ENCODE measurements around the gene CINP.
"Not testable (repeated sequence)": the region's sequence is repeated elsewhere in the genome, so short reads cannot be mapped to it uniquely, and the experiment has no call there.

The CINP gene

DNA sequence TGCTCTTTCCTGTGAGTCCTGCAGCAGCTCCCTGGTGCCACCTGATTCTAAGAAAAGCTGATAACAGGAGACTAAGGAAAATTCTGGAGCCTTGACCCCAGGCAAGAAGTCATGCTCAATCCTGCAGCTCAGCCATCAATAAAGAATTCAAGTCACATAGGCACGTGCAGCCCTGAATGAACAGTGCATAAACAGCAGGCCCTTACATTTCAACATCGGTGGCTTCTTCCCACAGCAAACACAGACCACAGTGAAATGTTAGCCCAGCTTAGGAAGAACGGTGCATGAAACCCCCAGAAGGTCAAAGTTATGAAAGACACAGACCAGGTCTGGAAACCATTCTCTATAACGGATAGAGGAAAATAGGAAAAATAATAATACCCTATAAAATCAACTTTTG is 10.5 kb downstream of the CINP start:
- DNase-seq, result no peak

DNA sequence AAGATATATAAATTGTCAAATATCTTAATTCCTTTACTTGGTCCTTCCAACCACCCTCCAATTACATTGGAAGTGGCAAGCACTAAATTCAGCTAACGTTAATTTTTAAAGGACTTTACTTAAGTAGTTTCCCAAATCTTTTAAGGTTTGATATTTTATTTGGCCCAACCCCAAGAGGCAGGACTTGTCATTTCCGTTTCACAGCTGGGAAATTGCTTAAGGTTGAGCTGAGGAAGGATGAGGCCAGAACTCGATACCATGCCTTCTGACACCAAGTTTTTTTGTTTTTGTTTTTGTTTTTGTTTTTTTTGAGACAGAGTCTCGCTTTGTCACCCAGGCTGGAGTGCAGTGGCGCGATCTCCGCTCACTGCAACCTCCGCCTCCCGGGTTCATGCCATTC is 11.1 kb downstream of the CINP start:
- DNase-seq, result not testable (repeated sequence)

DNA sequence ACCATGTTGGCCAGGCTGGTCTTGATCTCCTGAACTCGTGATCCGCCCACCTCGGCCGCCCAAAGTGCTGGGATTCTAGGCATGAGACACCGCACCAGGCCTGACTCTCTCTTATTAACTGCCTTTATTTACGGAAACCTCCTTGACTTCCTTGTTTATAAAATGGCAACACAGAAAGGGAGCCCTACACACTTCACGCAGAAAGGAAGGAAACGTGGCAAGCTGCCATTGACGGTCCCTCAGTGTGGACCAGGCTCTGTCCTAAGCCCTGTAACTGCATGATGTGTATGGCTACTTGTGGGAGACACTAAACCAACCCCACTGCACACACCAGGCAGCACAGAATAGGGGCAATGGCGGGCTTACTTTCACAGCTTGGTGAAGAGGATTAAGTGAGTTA is 11.7 kb downstream of the CINP start:
- no peak for DNase-seq

DNA sequence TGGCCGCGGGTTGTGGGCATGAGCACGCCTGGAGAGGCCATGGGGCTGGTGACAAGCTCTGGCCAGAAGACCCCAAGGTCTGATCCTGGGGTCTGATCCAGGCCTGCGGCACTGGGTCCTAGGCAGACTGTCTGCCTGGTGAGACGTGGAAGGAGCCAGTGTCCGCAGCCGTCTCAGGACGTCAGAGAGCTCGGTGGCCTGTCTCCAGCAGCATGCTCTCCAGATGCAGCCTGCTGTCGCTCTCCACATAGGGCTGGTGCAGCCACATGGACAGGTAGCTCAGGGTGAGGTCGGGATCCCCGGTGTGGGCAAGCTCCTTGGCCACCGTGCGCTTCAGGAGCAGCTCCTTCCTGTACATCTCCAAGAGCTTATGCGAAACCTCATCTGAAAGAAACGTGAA is 14.3 kb downstream of the CINP start:
- no peak for DNase-seq

DNA sequence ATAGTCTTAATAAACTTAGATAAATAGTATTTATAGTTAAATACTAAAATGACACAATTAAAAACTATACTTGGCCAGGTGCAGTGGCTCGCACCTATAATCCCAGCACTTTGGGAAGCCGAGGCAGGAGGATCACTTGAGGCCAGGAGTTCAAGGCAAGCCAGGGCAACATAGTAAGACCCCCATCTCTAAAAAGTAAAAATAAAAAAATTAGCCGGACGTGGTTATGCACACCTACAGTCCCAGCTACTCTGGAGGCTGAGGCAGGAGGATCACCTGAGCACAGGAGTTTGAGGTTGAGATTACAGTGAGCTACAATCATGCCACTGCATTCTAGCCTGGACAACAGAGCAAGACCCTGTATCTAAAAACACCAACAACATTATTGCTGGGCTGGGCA is 16.0 kb downstream of the CINP start:
- no peak for DNase-seq

DNA sequence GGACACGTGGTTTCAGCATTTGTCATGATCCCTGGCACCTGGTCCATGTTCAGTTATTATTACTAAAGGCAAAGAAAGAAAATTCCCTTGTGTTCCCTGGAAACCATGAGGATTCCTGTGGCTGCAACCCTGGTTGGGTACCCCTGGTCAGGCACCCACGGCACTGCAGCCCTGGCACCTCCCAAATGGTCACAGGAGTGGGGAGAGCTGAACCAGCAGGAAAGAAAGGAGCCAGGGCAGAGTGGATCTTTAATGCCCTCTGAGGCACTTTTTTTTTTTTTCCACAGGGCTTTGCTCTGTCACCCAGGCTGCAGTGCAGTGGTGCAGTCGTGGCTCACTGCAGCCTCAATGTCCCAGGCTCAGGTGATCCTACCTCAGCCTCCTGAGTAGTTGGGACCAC is 17.5 kb downstream of the CINP start:
- no peak for DNase-seq

DNA sequence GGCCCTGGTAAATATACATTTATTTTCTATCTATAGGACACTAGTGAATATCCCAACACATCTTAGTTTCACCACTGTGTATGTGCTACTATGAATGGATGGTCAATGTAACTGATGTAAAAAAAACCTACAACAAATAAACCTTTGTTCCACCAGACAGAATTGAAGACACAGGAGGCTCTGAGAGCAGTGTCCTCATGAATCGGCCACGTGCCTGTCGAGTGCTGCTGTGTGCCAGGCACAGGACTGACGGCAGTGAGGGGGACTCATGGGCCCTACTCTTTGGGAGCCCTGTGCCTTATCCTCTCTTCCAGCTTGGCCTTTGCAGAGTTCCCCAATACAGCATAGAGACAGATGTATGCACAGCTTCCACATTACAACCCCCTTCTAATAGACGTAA is 18.2 kb downstream of the CINP start:
- DNase-seq, result no peak

DNA sequence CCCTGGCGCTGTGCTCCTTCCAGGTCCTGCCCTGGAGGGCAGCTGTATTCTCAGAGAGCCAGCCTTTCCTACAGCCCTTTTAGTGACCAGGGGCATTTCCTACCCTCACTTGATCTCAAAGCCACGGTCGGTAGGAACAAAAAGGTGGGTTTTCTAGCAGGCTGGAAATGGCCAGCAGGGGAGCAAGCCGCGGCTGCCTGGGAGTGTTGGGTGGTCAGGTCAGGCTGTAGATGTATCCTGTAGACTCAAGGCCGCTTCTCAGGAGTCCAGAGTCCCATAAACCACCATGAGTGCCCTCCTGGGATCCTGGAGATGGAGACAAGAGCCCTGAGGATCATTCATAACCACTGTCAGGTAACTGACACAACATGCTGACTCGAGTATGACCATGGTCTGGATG is 18.6 kb downstream of the CINP start:
- DNase-seq, result no peak

DNA sequence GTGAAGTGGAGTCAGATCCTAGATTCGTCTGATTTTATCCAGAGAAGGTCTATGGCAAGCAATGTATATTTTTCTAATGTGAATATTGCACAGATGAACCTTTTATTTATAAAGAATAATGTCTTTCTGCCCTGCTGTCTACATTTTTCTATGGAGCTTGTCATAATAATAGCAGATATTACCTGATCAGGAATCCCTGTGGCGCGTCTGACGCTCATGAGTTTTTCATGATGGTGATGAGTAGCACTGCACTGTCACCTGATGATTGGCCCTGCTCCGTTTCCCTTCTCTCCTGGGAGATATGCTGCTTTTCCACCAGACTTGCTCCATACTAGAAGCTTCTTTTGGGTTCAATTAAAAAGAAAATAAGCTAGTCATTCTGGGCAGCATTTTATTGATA is 20.5 kb downstream of the CINP start:
- DNase-seq, result no peak

DNA sequence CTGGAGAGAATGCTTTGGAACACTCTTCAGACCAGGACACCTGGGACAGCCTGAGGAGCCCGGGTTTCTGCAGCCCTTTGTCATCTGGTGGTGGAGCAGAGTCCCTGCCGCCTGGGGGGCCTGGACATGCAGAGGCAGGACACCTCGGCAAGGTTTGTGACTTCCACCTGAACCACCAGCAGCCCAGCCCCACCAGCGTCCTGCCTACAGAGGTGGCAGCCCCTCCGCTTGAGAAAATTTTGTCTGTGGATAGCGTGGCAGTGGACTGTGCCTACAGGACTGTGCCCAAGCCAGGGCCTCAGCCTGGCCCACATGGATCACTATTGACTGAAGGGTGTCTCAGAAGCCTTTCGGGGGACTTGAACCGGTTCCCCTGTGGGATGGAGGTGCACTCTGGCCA is 21.1 kb downstream of the CINP start:
- no peak for DNase-seq

DNA sequence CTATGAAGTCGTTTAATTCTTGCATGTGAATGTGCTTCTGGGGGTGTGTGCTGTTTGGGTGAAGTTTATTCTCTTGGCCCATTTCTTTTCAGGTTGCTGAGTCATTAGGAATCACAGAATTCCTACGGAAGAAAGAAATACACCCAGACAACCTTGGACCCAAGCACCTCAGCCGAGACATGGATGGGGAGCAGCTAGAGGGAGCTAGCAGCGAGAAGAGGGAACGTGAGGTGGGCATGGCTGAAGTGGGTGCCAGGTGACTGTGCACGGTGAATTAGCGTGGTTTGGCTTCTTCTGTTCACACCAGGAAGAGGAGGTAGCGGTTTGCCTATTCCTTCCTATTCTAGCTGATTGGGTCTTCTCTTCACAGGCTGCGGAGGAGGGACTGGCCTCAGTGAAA is 24.0 kb downstream of the CINP start:
- DNase-seq, result no peak

DNA sequence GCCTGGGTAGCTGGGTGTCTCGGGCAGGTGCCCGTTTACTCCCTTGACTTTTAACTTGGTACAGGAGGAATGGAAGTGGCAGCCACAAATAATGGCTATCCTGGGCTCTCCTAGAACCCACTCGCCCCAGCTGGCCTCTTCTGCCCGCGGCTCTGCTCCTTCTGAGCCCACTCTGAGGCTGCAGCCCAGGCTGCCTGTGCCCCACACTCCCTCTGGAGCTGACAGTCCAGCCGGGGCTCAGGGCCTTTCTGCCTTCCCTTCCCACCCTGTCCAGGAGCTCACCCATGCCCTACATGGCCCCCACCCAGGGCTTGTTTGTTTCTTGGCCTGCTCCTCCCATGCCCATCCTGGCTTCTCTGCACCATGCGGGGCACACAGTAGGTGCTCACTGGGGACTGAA is 27.5 kb downstream of the CINP start:
- no peak for DNase-seq

DNA sequence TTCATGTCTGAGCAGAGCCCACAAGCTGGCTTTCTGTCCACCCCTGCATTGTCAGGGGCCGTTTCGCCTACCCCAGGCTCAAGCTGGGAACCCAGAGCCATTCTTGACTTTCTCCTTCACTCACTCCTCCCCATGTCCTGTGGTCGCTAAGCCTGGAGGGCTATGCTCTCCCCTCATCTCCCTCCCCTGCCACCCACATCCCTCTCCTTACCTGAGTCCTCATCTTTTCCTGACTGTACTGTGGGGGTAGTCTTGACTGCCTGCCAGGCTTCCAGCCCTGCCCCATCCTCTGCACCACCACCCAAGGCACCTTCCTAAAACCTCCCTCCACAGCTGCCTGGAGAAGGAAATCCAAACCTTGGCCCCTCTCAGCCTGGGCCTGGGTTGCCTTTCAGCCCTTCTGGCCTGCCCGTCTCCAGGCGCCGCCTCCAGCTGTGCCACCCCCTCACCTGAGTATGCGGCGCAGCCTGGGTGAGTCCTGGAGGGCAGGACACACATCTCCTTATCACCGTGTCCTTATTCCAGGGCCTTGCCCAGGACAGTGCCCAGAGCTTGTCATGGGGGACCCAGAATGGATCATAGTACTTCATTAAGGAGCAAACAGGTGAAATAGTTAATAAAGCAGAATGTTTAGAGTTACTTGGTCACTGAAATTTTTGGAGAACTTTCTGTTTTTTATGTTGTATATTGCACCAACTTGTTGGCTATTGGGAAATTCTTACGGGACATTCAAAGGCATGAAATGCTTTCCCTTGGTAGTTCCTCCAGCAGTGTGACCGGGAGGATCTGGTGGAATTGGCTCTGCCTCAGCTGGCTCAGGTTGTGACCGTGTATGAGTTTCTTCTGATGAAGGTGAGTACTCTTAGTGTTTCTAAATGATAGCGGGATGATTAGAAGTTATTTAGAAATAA is 28.6 kb downstream of the CINP start:
- no peak for DNase-seq

DNA sequence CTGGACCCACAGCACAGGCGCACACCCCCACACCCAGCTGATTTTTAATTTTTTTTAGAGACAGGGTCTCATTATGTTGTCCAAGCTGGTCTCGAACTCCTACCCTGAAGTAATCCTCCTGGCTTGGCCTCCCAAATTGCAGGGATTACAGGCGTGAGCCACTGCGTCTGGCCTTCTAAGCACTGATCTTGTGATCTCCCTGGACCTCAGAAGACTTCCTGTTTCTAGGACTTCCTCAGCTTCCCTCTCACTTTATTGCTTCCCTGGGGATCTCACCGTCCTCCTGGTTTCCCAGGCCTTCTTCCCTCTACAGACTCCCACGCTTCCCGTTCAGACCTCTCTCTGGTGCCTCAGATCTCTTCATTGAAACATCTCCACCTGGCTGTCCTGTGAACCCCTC is 29.3 kb downstream of the CINP start:
- no peak for DNase-seq

DNA sequence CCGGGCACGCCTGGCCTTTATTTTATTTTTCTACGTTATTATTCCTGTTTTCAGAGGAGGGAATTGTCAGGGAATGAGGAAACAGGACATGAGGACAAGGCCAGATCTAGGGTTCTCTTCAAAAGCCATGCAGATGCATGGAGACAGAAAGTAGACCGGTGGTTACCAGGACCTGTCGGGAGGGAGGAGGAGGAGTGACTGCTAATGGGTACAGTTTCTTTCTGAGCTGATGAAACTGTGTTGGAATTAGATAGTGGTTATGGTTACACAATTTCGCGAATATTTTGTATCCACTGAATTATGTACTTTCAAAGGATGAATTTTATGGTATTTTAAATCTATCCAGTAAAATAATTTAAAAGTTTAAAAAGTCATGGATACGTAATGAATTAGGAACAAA is 31.9 kb downstream of the CINP start:
- no peak for DNase-seq

DNA sequence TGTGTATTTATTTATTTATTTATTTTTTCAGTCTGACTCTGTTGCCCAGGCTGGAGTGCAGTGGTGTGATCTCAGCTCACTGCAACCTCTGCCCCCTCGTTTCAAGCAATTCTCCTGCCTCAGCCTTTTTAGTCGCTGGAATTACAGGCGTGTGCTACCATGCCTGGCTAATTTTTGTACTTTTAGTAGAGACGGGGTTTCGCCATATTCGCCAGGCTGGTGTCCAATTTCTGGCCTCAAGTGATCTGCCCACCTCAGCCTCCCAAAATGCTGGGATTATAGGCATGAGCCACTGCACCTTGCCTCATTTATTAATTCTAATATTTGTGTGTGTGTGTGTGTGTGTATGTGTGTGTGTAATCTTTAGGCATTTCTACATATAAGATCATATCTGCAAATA is 33.3 kb downstream of the CINP start:
- not testable (repeated sequence) for DNase-seq

DNA sequence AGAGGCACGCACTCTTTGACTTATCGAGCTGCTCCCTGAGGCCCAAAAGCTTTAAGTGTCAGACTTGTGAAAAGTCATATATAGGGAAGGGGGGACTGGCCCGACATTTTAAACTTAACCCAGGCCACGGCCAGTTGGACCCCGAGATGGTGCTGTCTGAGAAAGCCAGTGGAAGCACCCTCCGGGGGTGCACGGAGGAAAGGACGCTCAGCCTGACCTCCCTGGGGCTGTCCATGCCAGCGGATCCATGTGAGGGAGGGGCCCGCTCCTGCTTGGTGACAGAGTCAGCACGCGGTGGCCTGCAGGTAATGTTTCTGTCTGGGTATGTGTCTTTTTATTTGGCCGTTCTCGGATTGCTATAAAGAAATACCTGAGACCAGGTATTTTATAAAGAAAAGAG is 36.1 kb downstream of the CINP start:
- DNase-seq, result no peak

DNA sequence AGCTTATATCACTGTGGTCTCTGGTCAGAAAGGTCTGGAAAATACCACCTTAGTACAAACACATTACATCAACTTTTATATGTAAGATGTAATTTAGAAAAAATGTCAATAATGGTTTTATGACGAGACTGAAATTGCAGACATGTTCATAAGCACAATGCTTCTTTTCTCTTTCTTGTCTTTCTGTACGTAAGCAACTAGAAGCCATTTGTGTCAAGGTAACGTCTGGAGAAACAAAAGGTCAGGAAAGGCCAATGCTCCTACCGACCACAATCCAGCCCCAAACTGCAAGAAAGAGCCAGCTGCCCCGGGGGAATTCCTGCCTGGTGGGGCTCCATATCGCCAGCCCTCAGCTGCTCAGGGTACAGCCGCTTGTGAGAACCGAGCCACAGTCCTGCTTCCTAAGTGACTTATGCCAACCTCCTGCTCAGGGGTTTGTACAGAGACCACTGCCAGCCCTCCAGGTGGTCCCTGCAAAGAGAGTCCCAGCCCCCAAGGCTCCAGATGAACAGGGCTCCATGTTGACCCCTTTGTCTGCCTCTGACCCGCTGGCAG is 36.8 kb downstream of the CINP start:
- DNase-seq, result no peak

DNA sequence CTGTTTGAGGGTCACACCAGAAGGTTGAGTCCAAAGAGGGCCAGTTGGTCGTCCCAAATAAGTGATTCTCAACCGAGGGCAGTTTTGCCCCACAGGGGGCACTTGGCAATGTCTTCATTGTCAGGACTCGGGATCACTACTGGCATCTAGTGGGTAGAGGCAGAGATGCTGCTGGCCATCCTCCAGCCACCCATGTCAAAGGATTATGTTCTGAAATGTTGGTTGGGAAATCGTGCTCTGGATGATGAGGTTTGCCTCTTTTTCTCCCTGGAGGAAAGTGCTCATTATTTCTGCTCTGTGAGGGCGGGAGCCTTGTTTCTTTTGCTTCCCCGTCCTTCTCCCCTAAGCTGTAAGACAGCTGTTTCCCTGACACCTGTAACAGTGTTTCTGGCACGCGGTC is 39.6 kb downstream of the CINP start:
- peak; percentile 36 for DNase-seq

DNA sequence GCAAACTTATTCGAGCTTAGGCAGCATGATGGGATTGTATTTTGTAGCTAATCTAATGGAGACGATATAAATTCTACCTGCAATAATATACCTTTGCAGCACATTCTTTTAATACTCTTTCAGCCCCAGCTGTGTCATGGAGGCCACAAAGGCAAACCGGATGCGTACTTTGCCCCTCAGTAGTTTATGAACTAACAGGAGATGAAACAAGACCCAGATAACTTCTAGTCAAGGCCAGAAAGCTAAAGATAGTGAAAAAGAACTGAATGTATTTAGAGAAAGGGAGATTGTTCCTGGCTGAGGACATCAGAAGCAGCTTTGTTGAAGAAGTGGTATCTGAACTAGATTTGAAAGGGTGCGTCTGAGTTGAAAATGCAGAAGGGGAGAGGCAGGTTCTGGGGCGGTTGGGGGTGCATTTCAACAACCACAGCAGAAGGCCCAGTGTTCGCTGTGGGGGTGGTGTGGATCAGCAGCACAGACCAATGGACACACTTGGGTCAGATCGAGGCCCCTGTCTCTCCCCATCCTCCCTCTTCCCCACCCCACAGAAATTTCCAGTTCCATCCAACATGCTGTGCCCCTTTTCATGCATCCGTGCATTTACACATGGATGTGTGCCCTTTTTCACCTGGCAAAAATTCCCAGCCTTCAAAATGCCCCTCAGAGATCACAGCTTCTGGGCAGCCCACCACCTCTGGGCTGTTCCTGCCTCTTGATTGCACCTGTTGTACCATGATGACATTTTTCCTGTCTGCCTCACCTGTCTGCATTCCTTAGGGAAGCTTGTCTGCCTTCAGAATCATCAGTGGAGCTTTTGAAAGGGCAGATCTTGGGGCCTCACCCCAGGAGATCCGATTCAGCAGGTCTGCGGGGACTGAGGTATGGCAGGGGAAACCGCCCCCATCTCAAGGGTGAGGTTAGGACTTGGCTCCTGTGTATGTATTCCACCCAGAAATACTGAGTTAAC is 41.0 kb downstream of the CINP start:
- no peak for DNase-seq

DNA sequence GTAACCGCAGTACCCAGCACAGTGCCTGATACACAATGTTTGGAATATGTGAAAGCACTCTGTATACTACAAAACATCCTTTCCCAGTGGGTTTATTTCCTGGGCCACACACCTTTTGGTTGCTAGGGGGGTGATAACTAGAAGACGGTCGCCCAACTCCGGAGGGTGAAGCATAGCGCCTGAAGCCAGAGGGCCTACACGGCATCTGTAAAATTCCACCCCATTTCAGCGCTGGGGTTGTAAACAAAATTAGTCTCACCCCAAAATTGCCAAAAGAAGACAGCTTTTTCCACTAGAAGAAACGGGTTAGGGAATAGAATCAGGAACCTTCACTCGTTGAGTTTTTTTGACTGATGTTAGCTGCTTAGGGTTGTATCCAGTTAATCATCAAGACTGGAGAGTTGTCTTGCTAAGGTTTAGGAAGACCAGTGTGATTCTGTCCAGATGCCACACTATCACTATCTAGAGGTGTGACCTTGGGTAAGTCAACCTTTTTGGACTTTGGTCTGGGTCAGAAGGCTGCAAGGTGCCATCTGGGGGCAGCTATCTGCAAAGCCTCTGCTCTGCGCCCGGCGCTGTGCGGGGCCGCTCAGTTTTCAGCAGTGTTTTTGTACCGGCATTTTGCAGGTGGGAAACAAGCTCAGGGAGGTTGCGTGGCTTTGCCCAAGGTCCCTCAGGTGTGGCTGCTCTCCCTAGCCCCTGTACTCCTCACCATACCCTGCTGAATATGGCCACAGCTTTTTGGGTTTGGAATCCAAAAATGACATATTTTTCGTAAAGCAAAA is 41.8 kb downstream of the CINP start:
- DNase-seq, result no peak

DNA sequence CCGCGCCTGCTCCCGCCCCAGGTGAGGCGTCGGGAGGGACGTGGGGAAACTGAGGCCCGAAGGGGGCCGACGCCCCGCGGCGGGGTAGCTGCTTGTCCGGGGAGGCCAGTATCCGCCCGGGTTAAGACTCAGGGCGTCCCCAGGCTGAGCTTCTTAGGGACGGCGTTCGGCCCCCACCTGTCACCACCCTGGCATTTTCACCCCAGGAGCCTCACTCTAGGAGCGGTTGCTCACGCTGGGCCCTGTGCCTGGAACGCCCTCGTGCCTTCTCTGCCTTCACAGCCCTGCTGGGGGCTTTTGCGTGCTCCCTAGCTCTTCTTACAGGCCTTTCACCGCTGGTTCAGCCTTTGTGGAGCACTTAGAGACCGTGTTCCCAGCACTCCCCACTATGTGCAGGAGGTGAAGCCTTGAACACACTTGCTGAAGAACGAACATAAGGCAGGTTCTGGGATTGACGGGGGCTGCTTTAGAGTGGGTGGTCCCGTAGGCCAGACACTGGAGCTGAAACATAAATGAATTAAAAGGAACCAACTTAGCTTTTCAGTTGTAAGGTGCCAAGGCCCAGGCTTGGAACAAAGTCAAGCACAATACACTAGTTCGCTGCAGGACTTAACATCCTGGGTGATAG is 42.5 kb downstream of the CINP start:
- peak; percentile 8 for DNase-seq
